Measurements from ENCODE around the gene CCDC91. TPM values are rescaled to one million over a fixed set of nuclear protein-coding genes. Genes with fewer than 3 reads are reported as not detected.
"Not testable (repeated sequence)": the region's sequence is repeated elsewhere in the genome, so short reads cannot be mapped to it uniquely, and the experiment has no call there.

CCDC91 gene
- total RNA-seq, 1 experiment from 2014 or later, result 26.9 TPM

DNA sequence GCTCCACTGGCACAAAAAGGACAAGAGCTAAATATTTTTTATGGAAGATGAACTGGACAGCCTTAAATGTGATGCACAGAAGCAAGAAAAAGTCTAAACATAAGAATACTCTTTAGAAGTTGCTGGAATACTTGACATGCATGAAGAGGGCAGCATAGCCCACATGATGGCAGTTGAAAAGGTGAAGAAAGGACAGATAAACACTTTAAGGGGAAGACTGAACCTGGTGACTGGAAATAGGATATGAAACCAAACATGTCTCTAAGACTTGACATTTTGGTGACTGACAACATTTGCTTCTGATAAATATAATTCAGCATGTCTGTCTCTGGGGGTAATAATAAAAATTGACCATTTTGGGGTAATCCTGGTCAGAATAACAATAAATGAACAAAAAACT lies 273.1 kb downstream of the CCDC91 start:
- no peaks in the 10 kb centered on the region for H3K4me1 ChIP-seq (ENCODE audit: control insufficient read depth, insufficient read depth, low read length)
- no peak overlapping the region for H3K27ac ChIP-seq (ENCODE audit: low read length)
- H3K36me3 ChIP-seq (ENCODE audit: control insufficient read depth, insufficient read depth, low read length), result no peaks in the 10 kb centered on the region
- no TSS peak for BruUV-seq (replicated peaks)
- TF ChIP-seq POLR2AphosphoS5 (IDR thresholded peaks at IDR 0.05; ENCODE audit: low read depth, low read length), result no peak
- ATAC-seq (no peak), DNase-seq (ENCODE audit: low read depth, low spot score) (no peak)
- POLR2A ChIA-PET, result no interaction called here
- in situ Hi-C loops (cut with HindIII; ENCODE audit: low pct_unique_long_range_greater_than_20kb, low sequenced_read_pairs), result no loop called here
- no peak overlapping the region for H3K4me3 ChIP-seq (ENCODE audit: low read depth in 2 of 2, low read length in 2 of 2)
- CTCF ChIA-PET, result no interaction called here
- H3K27me3 ChIP-seq (ENCODE audit: control insufficient read depth, insufficient read depth, low read length), result no peaks in the 10 kb centered on the region
- intact Hi-C loops (cut with micrococcal nuclease; ENCODE audit: unreplicated experiment), result no loop called here
- H3K9me3 ChIP-seq (ENCODE audit: control insufficient read depth, insufficient read depth, low read depth, low read length), result no peaks in the 10 kb centered on the region

DNA sequence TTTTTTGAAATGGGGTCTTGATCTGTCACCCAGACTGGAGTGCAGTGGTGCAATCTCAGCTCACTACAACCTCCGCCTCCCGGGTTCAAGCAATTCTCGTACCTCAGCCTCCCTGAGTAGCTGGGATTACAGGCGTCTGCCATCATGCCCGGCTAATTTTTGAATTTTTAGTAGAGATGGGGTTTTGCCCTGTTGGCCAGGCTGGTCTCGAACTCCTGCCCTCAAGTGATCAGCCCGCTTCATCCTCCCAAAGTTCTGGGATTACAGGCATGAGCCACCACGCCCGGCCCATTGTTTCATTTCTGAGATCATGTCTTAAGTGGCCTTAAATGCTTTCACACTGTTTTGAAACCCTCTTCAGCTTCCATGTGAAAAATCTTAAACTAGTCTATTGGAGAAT lies 281.5 kb downstream of the CCDC91 start:
- intact Hi-C loops (cut with micrococcal nuclease; ENCODE audit: unreplicated experiment); ATAC-seq; H3K27me3 ChIP-seq (ENCODE audit: control insufficient read depth, insufficient read depth, low read length); BruUV-seq (replicated peaks); H3K36me3 ChIP-seq (ENCODE audit: control insufficient read depth, insufficient read depth, low read length); CTCF ChIA-PET; H3K27ac ChIP-seq (ENCODE audit: low read length); H3K4me1 ChIP-seq (ENCODE audit: control insufficient read depth, insufficient read depth, low read length); in situ Hi-C loops (cut with HindIII; ENCODE audit: low pct_unique_long_range_greater_than_20kb, low sequenced_read_pairs); H3K9me3 ChIP-seq (ENCODE audit: control insufficient read depth, insufficient read depth, low read depth, low read length); DNase-seq (ENCODE audit: low read depth, low spot score); H3K4me3 ChIP-seq (ENCODE audit: low read depth in 2 of 2, low read length in 2 of 2): not testable (repeated sequence)
- POLR2A ChIA-PET, result interaction anchor here (0.6 kb wide), 1 partner anchor 137 kb away, joined by 3 read pairs; no protein-coding TSS in a partner anchor

DNA sequence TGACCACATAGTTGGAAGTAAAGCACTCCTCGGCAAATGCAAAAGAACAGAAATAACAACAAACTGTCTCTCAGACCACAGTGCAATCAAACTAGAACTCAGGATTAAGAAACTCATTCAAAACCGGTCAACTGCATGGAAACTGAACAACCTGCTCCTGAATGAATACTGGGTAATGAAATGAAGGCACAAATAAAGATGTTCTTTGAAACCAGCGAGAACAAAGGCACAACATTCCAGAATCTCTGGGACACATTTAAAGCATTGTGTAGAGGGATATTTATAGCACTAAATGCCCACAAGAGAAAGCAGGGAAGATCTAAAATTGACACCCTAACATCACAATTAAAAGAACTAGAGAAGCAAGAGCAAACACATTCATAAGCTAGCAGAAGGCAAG lies 285.9 kb downstream of the CCDC91 start:
- DNase-seq (ENCODE audit: low read depth, low spot score); CTCF ChIA-PET; H3K4me1 ChIP-seq (ENCODE audit: control insufficient read depth, insufficient read depth, low read length); H3K9me3 ChIP-seq (ENCODE audit: control insufficient read depth, insufficient read depth, low read depth, low read length); H3K4me3 ChIP-seq (ENCODE audit: low read depth in 2 of 2, low read length in 2 of 2); ATAC-seq; BruUV-seq (replicated peaks); H3K27ac ChIP-seq (ENCODE audit: low read length); intact Hi-C loops (cut with micrococcal nuclease; ENCODE audit: unreplicated experiment); POLR2A ChIA-PET; H3K36me3 ChIP-seq (ENCODE audit: control insufficient read depth, insufficient read depth, low read length); H3K27me3 ChIP-seq (ENCODE audit: control insufficient read depth, insufficient read depth, low read length); in situ Hi-C loops (cut with HindIII; ENCODE audit: low pct_unique_long_range_greater_than_20kb, low sequenced_read_pairs): not testable (repeated sequence)

DNA sequence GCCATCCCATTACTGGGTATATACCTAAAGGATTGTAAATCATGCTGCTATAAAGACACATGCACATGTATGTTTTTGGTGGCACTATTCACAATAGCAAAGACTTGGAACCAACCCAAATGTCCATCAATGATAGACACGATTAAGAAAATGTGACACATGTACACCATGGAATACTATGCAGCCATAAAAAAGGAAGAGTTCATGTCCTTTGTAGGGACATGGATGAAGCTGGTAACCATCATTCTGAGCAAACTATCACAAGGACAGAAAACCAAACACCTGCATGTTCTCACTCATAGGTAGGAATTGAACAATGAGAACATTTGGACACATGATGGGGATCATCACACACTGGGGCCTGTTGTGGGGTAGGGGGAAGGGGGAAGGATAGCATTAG lies 288.8 kb downstream of the CCDC91 start:
- POLR2A ChIA-PET; in situ Hi-C loops (cut with HindIII; ENCODE audit: low pct_unique_long_range_greater_than_20kb, low sequenced_read_pairs); H3K9me3 ChIP-seq (ENCODE audit: control insufficient read depth, insufficient read depth, low read depth, low read length); CTCF ChIA-PET; DNase-seq (ENCODE audit: low read depth, low spot score); ATAC-seq; H3K4me3 ChIP-seq (ENCODE audit: low read depth in 2 of 2, low read length in 2 of 2); H3K36me3 ChIP-seq (ENCODE audit: control insufficient read depth, insufficient read depth, low read length); H3K27ac ChIP-seq (ENCODE audit: low read length); H3K4me1 ChIP-seq (ENCODE audit: control insufficient read depth, insufficient read depth, low read length); intact Hi-C loops (cut with micrococcal nuclease; ENCODE audit: unreplicated experiment); BruUV-seq (replicated peaks); H3K27me3 ChIP-seq (ENCODE audit: control insufficient read depth, insufficient read depth, low read length): not testable (repeated sequence)

DNA sequence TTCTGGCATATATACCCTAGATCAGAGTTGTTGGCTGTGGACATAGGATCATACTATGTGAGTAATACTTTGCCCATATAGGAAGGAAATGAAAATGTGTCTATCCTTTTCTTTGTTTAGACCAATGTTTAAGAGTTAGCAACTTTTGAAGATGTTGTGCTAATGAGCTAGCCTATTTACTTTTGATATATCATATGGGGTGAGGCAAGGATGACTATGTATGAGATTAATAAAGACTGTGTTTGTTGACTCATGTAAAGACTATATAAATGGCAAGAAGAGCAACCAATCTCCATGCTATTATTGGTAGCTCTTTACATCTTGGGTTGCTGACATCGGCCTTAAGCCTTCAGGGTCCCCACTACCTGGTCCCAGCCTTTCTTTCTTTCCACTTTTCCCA lies 289.4 kb downstream of the CCDC91 start:
- in situ Hi-C loops (cut with HindIII; ENCODE audit: low pct_unique_long_range_greater_than_20kb, low sequenced_read_pairs) (no loop called here), intact Hi-C loops (cut with micrococcal nuclease; ENCODE audit: unreplicated experiment) (no loop called here)
- CTCF ChIA-PET, result no interaction called here

More for the DNA sequence above, 289.4 kb downstream of the CCDC91 start:
- H3K27ac ChIP-seq (ENCODE audit: low read length), result no peak overlapping the region
- POLR2A ChIA-PET, result no interaction called here
- H3K4me1 ChIP-seq (ENCODE audit: control insufficient read depth, insufficient read depth, low read length), result no peaks in the 10 kb centered on the region
- no TSS peak for BruUV-seq (replicated peaks)
- H3K9me3 ChIP-seq (ENCODE audit: control insufficient read depth, insufficient read depth, low read depth, low read length), result no peaks in the 10 kb centered on the region
- no peak overlapping the region for H3K4me3 ChIP-seq (ENCODE audit: low read depth in 2 of 2, low read length in 2 of 2)
- DNase-seq (ENCODE audit: low read depth, low spot score) (no peak), ATAC-seq (no peak)
- H3K27me3 ChIP-seq (ENCODE audit: control insufficient read depth, insufficient read depth, low read length), result no peaks in the 10 kb centered on the region
- H3K36me3 ChIP-seq (ENCODE audit: control insufficient read depth, insufficient read depth, low read length), result 0 out of 2 replicates have a peak, but pooled peaks cover 2% of the 10 kb centered on the region
- TF ChIP-seq POLR2AphosphoS5 (IDR thresholded peaks at IDR 0.05; ENCODE audit: low read depth, low read length) (no peak), TCF7L2 (IDR thresholded peaks at IDR 0.05; ENCODE audit: low read depth, low read length) (no peak), SIN3A (IDR thresholded peaks at IDR 0.05; ENCODE audit: borderline replicate concordance, insufficient read depth, low read depth, low read length) (no peak)
- TF ChIP-seq, protein P1, sequence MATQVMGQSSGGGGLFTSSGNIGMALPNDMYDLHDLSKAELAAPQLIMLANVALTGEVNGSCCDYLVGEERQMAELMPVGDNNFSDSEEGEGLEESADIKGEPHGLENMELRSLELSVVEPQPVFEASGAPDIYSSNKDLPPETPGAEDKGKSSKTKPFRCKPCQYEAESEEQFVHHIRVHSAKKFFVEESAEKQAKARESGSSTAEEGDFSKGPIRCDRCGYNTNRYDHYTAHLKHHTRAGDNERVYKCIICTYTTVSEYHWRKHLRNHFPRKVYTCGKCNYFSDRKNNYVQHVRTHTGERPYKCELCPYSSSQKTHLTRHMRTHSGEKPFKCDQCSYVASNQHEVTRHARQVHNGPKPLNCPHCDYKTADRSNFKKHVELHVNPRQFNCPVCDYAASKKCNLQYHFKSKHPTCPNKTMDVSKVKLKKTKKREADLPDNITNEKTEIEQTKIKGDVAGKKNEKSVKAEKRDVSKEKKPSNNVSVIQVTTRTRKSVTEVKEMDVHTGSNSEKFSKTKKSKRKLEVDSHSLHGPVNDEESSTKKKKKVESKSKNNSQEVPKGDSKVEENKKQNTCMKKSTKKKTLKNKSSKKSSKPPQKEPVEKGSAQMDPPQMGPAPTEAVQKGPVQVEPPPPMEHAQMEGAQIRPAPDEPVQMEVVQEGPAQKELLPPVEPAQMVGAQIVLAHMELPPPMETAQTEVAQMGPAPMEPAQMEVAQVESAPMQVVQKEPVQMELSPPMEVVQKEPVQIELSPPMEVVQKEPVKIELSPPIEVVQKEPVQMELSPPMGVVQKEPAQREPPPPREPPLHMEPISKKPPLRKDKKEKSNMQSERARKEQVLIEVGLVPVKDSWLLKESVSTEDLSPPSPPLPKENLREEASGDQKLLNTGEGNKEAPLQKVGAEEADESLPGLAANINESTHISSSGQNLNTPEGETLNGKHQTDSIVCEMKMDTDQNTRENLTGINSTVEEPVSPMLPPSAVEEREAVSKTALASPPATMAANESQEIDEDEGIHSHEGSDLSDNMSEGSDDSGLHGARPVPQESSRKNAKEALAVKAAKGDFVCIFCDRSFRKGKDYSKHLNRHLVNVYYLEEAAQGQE (IDR thresholded peaks at IDR 0.05; ENCODE audit: insufficient read depth in 1 of 2, low read depth in 2 of 2, low read length in 1 of 2), result no peak
- TF ChIP-seq, protein P2, sequence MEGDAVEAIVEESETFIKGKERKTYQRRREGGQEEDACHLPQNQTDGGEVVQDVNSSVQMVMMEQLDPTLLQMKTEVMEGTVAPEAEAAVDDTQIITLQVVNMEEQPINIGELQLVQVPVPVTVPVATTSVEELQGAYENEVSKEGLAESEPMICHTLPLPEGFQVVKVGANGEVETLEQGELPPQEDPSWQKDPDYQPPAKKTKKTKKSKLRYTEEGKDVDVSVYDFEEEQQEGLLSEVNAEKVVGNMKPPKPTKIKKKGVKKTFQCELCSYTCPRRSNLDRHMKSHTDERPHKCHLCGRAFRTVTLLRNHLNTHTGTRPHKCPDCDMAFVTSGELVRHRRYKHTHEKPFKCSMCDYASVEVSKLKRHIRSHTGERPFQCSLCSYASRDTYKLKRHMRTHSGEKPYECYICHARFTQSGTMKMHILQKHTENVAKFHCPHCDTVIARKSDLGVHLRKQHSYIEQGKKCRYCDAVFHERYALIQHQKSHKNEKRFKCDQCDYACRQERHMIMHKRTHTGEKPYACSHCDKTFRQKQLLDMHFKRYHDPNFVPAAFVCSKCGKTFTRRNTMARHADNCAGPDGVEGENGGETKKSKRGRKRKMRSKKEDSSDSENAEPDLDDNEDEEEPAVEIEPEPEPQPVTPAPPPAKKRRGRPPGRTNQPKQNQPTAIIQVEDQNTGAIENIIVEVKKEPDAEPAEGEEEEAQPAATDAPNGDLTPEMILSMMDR (IDR thresholded peaks at IDR 0.05), result no peak
